HepG2 (cell line): Measurements from ENCODE around the gene MPP3. TPM values are rescaled to one million over a fixed set of nuclear protein-coding genes. Genes with fewer than 3 reads are reported as not detected.

Experiments
- CBFB ChIP-seq: sonication (generic); formaldehyde crosslinking; IDR thresholded peaks from 2 replicates; pipeline ENCODE4 v1.4.0; 2020; ENCODE audit warnings: missing genetic modification reagents
- ERF ChIP-seq: IDR thresholded peaks from 2 replicates; pipeline ENCODE4 v1.6.1; 2018; ENCODE audit warnings: missing biosample characterization, missing genetic modification reagents
- EZH2 ChIP-seq: conservative IDR thresholded peaks from 2 replicates; pipeline ENCODE4 v1.6.1; 2012; ENCODE audit warnings: mild to moderate bottlenecking, low read depth, low read length, moderate library complexity
- FOXA3 ChIP-seq: IDR thresholded peaks from 2 replicates; pipeline ENCODE4 v1.6.1; 2016; ENCODE audit warnings: missing genetic modification reagents, missing compliant biosample characterization
- GTF3A ChIP-seq: sonication (generic); formaldehyde crosslinking; conservative IDR thresholded peaks from 2 replicates; pipeline ENCODE4 v1.4.0; 2020; ENCODE audit warnings: mild to moderate bottlenecking, missing genetic modification reagents
- HDAC2 ChIP-seq: sonication (generic); formaldehyde crosslinking; IDR thresholded peaks from 2 replicates; pipeline ENCODE4 v1.4.0; 2020; ENCODE audit warnings: missing genetic modification reagents
- KAT8 ChIP-seq: IDR thresholded peaks from 2 replicates; pipeline ENCODE4 v1.6.1; 2016; ENCODE audit warnings: missing genetic modification reagents, missing compliant biosample characterization
- NCOA1 ChIP-seq: sonication (generic); formaldehyde crosslinking; IDR thresholded peaks from 2 replicates; pipeline ENCODE4 v1.9.0; 2021; ENCODE audit warnings: missing genetic modification reagents
- NFYB ChIP-seq: sonication (generic); formaldehyde crosslinking; IDR thresholded peaks from 2 replicates; pipeline ENCODE4 v1.4.0; 2020; ENCODE audit warnings: missing genetic modification reagents
- PAX8 ChIP-seq: sonication (generic); formaldehyde crosslinking; IDR thresholded peaks from 2 replicates; pipeline ENCODE4 v1.8.0; 2022; ENCODE audit warnings: mild to moderate bottlenecking, missing genetic modification reagents, borderline replicate concordance
- PPARG ChIP-seq: conservative IDR thresholded peaks from 2 replicates; pipeline ENCODE4 v1.6.1; 2016; ENCODE audit warnings: missing biosample characterization, missing genetic modification reagents
- SALL1 ChIP-seq: sonication (generic); formaldehyde crosslinking; IDR thresholded peaks from 2 replicates; pipeline ENCODE4 v1.8.0; 2022; ENCODE audit warnings: mild to moderate bottlenecking, missing genetic modification reagents
- TBP ChIP-seq: sonication (generic); formaldehyde crosslinking; IDR thresholded peaks from 2 replicates; pipeline ENCODE4 v1.5.0; 2020; ENCODE audit warnings: missing genetic modification reagents
- TCF7L2 ChIP-seq: IDR thresholded peaks from 2 replicates; pipeline ENCODE4 v1.6.1; 2011; ENCODE audit warnings: mild to moderate bottlenecking, low read depth, low read length, moderate library complexity
- ZC3H4 ChIP-seq: sonication (generic); formaldehyde crosslinking; IDR thresholded peaks from 2 replicates; pipeline ENCODE4 v1.4.0; 2020; ENCODE audit warnings: missing genetic modification reagents, borderline replicate concordance
- ZNF10 ChIP-seq: sonication (generic); formaldehyde crosslinking; IDR thresholded peaks from 2 replicates; pipeline ENCODE4 v1.4.0; 2020; ENCODE audit warnings: mild to moderate bottlenecking, low read depth, missing genetic modification reagents, borderline replicate concordance
- ZNF224 ChIP-seq: sonication (generic); formaldehyde crosslinking; IDR thresholded peaks from 2 replicates; pipeline ENCODE4 v1.5.0; 2020; ENCODE audit warnings: mild to moderate bottlenecking, missing genetic modification reagents
- ZNF737 ChIP-seq: sonication (generic); formaldehyde crosslinking; IDR thresholded peaks from 2 replicates; pipeline ENCODE4 v1.5.0; 2020; ENCODE audit warnings: missing genetic modification reagents, mild to moderate bottlenecking, borderline replicate concordance
- ZNF781 ChIP-seq: sonication (generic); formaldehyde crosslinking; IDR thresholded peaks from 2 replicates; pipeline ENCODE4 v1.5.1; 2020; ENCODE audit warnings: borderline replicate concordance, mild to moderate bottlenecking, missing genetic modification reagents; ENCODE audit errors: not compliant biosample characterization
- polyA plus RNA-seq, 8 experiments: library from polyadenylated mRNA; depleted of rRNA in 3 of 8; stranded (reverse) in 7 of 8; unstranded in 1 of 8; fragments of >200 nt; fragmentation: Illumina TruSeq in 4 of 8; extraction: Trizol in 4 of 8; gene quantifications; 2 replicates each; pipeline versions ENCODE4 v1.2.1 to v1.2.3, GENCODE V29; 2011 to 2016; ENCODE audit warnings: low read depth in 4 of 8, missing spikeins in 1 of 8, mixed read lengths in 1 of 8; ENCODE audit not compliant: insufficient read depth in 1 of 8
- total RNA-seq, 5 experiments: library from RNA; depleted of rRNA; stranded (reverse); fragments of >200 nt; fragmentation: Illumina TruSeq; extraction: Trizol; gene quantifications; 2 replicates each; pipeline ENCODE4 v1.2.3, GENCODE V29; 2016; ENCODE audit warnings: low read depth in 1 of 5
- TF ChIP-seq, protein P1 (sequence below): sonication (generic); formaldehyde crosslinking; IDR thresholded peaks from 2 replicates; pipeline ENCODE4 v1.4.0; 2020; ENCODE audit warnings: mild to moderate bottlenecking, missing genetic modification reagents, borderline replicate concordance
- TF ChIP-seq, protein P2 (sequence below): IDR thresholded peaks from 2 replicates; pipeline ENCODE4 v1.6.1; 2016; ENCODE audit warnings: missing biosample characterization, missing genetic modification reagents, low read depth
- TF ChIP-seq, protein P3 (sequence below): sonication (generic); formaldehyde crosslinking; IDR thresholded peaks from 2 replicates; pipeline ENCODE4 v1.4.0; 2020; ENCODE audit warnings: missing genetic modification reagents
- TF ChIP-seq, protein P4 (sequence below): sonication (generic); formaldehyde crosslinking; IDR thresholded peaks from 2 replicates; pipeline ENCODE4 v1.5.1; 2020; ENCODE audit warnings: missing genetic modification reagents, mild to moderate bottlenecking, borderline replicate concordance

MPP3 gene
- total and polyA plus RNA-seq, 2 of the 13 experiments (the other 11 are each of a cell fraction or from before 2014, with no cell fraction given): 0.91 to 1.8 TPM

DNA sequence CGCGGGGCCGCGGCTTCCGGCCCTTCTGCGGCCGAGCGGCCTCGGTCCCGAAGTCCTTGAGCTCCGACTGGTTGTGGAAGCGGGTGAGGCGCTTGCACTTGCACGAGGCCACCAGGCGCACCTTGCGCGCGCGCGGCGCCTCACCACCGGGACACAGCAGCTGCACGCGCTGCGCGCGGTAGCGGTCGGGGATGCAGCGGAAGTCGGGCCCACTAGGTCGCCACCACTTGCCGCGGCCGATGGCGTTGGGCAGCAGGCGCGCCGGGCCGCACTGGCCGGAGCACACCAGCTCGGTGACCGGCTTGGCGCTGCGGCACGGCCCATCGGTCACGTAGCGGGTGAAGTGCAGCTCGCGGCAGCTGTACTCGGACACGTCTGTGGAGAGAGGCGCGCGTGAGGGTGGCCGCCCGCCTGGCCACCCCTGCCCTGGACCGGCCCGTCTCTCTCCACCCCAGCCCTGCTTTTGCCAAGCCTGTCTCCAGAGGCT is 77.5 kb downstream of the MPP3 start (continued):
- TF ChIP-seq, protein P1, sequence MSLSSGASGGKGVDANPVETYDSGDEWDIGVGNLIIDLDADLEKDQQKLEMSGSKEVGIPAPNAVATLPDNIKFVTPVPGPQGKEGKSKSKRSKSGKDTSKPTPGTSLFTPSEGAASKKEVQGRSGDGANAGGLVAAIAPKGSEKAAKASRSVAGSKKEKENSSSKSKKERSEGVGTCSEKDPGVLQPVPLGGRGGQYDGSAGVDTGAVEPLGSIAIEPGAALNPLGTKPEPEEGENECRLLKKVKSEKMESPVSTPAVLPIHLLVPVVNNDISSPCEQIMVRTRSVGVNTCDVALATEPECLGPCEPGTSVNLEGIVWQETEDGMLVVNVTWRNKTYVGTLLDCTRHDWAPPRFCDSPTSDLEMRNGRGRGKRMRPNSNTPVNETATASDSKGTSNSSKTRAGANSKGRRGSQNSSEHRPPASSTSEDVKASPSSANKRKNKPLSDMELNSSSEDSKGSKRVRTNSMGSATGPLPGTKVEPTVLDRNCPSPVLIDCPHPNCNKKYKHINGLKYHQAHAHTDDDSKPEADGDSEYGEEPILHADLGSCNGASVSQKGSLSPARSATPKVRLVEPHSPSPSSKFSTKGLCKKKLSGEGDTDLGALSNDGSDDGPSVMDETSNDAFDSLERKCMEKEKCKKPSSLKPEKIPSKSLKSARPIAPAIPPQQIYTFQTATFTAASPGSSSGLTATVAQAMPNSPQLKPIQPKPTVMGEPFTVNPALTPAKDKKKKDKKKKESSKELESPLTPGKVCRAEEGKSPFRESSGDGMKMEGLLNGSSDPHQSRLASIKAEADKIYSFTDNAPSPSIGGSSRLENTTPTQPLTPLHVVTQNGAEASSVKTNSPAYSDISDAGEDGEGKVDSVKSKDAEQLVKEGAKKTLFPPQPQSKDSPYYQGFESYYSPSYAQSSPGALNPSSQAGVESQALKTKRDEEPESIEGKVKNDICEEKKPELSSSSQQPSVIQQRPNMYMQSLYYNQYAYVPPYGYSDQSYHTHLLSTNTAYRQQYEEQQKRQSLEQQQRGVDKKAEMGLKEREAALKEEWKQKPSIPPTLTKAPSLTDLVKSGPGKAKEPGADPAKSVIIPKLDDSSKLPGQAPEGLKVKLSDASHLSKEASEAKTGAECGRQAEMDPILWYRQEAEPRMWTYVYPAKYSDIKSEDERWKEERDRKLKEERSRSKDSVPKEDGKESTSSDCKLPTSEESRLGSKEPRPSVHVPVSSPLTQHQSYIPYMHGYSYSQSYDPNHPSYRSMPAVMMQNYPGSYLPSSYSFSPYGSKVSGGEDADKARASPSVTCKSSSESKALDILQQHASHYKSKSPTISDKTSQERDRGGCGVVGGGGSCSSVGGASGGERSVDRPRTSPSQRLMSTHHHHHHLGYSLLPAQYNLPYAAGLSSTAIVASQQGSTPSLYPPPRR (CRISPR knock-in tag): no peak
- no peak for TF ChIP-seq NFYB (CRISPR knock-in tag)
- TF ChIP-seq NCOA1 (CRISPR knock-in tag): no peak
- no peak for TF ChIP-seq ZNF10 (CRISPR knock-in tag)
- no peak for TF ChIP-seq PAX8
- no peak for TF ChIP-seq HDAC2 (CRISPR knock-in tag)
- TF ChIP-seq, protein P2, sequence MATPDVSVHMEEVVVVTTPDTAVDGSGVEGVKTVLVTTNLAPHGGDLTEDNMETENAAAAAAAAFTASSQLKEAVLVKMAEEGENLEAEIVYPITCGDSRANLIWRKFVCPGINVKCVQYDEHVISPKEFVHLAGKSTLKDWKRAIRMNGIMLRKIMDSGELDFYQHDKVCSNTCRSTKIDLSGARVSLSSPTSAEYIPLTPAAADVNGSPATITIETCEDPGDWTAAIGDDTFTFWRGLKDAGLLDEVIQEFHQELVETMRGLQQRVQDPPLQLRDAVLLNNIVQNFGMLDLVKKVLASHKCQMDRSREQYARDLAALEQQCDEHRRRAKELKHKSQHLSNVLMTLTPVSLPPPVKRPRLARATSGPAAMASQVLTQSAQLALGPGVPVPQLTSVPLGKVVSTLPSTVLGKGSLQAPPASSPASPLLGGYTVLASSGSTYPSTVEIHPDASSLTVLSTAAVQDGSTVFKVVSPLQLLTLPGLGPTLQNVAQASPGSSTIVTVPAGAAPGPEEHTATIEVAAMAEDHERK (CRISPR knock-in tag): no peak
- TF ChIP-seq, protein P3, sequence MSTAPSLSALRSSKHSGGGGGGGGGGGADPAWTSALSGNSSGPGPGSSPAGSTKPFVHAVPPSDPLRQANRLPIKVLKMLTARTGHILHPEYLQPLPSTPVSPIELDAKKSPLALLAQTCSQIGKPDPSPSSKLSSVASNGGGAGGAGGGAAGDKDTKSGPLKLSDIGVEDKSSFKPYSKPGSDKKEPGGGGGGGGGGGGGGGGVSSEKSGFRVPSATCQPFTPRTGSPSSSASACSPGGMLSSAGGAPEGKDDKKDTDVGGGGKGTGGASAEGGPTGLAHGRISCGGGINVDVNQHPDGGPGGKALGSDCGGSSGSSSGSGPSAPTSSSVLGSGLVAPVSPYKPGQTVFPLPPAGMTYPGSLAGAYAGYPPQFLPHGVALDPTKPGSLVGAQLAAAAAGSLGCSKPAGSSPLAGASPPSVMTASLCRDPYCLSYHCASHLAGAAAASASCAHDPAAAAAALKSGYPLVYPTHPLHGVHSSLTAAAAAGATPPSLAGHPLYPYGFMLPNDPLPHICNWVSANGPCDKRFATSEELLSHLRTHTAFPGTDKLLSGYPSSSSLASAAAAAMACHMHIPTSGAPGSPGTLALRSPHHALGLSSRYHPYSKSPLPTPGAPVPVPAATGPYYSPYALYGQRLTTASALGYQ (CRISPR knock-in tag): no peak
- TF ChIP-seq TCF7L2: no peak
- TF ChIP-seq CBFB (CRISPR knock-in tag): no peak
- no peak for TF ChIP-seq FOXA3
- no peak for TF ChIP-seq PPARG
- no peak for TF ChIP-seq ZNF781
- TF ChIP-seq ZNF224 (CRISPR knock-in tag): no peak
- TF ChIP-seq ZNF737: no peak
- no peak for TF ChIP-seq EZH2
- TF ChIP-seq TBP (CRISPR knock-in tag): no peak
- TF ChIP-seq KAT8 (CRISPR knock-in tag): no peak
- TF ChIP-seq GTF3A (CRISPR knock-in tag): no peak
- TF ChIP-seq ERF (CRISPR knock-in tag): no peak
- 0 out of 2 replicates have a peak, but pooled peaks have one; percentile 43 for TF ChIP-seq SALL1 (CRISPR knock-in tag)
- TF ChIP-seq, protein P4, sequence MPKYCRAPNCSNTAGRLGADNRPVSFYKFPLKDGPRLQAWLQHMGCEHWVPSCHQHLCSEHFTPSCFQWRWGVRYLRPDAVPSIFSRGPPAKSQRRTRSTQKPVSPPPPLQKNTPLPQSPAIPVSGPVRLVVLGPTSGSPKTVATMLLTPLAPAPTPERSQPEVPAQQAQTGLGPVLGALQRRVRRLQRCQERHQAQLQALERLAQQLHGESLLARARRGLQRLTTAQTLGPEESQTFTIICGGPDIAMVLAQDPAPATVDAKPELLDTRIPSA (CRISPR knock-in tag): 0 out of 2 replicates have a peak, but pooled peaks have one; percentile 32
- no peak for TF ChIP-seq ZC3H4 (CRISPR knock-in tag)
